ENCODE data around the gene PIRT.

DNA sequence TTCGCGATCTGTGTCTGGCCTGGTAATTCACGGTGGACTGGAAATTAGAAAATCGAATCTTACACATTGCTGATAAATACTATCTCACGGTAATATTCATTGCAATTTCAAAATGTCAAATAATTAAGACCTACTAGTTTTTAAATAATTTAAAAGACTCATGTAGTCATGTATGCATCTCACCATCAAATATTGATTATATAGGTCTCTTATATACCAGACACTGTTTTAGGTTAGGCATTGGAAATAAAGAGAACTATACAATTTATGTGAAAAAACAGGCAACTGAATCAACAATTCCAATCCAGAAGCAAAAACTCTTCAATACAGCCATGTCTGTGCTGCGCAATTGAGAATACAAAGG, 7.5 kb upstream of the PIRT start:
- TF ChIP-seq, protein P1, sequence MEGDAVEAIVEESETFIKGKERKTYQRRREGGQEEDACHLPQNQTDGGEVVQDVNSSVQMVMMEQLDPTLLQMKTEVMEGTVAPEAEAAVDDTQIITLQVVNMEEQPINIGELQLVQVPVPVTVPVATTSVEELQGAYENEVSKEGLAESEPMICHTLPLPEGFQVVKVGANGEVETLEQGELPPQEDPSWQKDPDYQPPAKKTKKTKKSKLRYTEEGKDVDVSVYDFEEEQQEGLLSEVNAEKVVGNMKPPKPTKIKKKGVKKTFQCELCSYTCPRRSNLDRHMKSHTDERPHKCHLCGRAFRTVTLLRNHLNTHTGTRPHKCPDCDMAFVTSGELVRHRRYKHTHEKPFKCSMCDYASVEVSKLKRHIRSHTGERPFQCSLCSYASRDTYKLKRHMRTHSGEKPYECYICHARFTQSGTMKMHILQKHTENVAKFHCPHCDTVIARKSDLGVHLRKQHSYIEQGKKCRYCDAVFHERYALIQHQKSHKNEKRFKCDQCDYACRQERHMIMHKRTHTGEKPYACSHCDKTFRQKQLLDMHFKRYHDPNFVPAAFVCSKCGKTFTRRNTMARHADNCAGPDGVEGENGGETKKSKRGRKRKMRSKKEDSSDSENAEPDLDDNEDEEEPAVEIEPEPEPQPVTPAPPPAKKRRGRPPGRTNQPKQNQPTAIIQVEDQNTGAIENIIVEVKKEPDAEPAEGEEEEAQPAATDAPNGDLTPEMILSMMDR (IDR thresholded peaks at IDR 0.05): no peak
- TF ChIP-seq POLR2A (IDR thresholded peaks at IDR 0.05): no peak
